Nasal cavity respiratory epithelium epithelial cell of viscerocranial mucosa (primary cell): ENCODE measurements around the gene SLC25A20. TPM values are rescaled to one million over a fixed set of nuclear protein-coding genes. Genes with fewer than 3 reads are reported as not detected.

Experiments used
- total RNA-seq: library from RNA; depleted of rRNA; stranded (reverse); fragments of >200 nt; gene quantifications from 2 replicates; pipeline ENCODE4 v1.2.3, GENCODE V29; 2014

The SLC25A20 gene
- 8.9 and 11.3 TPM in 2 replicates for total RNA-seq

GRCh38 chr3:48898383-48899234, at the start of gene SLC25A20:
TSS of gene SLC25A20 (minus strand) at chr3:48898882. CDS start at chr3:48898794, 88 bp downstream.

GRCh38 chr3:48918388-48919214, 19.9 kb upstream of the SLC25A20 start, which contains the start of gene ARIH2:
TSS of gene ARIH2 (plus strand) at chr3:48918842. CDS start at chr3:48927559, 8,717 bp downstream.

GRCh38 chr3:48847504-48848423, 50.9 kb downstream of the SLC25A20 start, which contains the start of gene PRKAR2A:
TSS of gene PRKAR2A (minus strand) at chr3:48847874. CDS start at chr3:48847596, 278 bp downstream.

Other genes with a start within 250 kb of the SLC25A20 start
- 1.8 and 2.1 TPM in 2 replicates for gene CELSR3, start 236.0 kb downstream of the SLC25A20 start, total RNA-seq
- 12.3 and 14.3 TPM in 2 replicates for gene NCKIPSD, start 213.0 kb downstream of the SLC25A20 start, total RNA-seq
- 40.3 and 76.5 TPM in 2 replicates for gene IP6K2, start 181.7 kb downstream of the SLC25A20 start, total RNA-seq
- gene PRKAR2A, start 51.0 kb downstream of the SLC25A20 start, total RNA-seq = 32.0 and 44.1 TPM in 2 replicates
- 139 and 166 TPM in 2 replicates for gene ARIH2, start 20.0 kb upstream of the SLC25A20 start, total RNA-seq
- 13.3 and 21.6 TPM in 2 replicates for gene P4HTM, start 91.4 kb upstream of the SLC25A20 start, total RNA-seq
- gene WDR6, start 108.5 kb upstream of the SLC25A20 start, total RNA-seq = 23.9 and 73.9 TPM in 2 replicates
- 30.0 and 39.0 TPM in 2 replicates for gene DALRD3, start 119.7 kb upstream of the SLC25A20 start, total RNA-seq
- gene NDUFAF3, start 123.2 kb upstream of the SLC25A20 start, total RNA-seq = 45.5 and 57.4 TPM in 2 replicates
- 203 and 369 TPM in 2 replicates for gene IMPDH2, start 130.5 kb upstream of the SLC25A20 start, total RNA-seq
- 49.8 and 56.7 TPM in 2 replicates for gene QRICH1, start 195.2 kb upstream of the SLC25A20 start, total RNA-seq
- gene QARS1, start 205.9 kb upstream of the SLC25A20 start, total RNA-seq = 177 and 193 TPM in 2 replicates
- 58.1 and 68.7 TPM in 2 replicates for gene USP19, start 221.9 kb upstream of the SLC25A20 start, total RNA-seq
- gene LAMB2, start 234.2 kb upstream of the SLC25A20 start, total RNA-seq = 234 and 834 TPM in 2 replicates